Calu3 (cell line): ENCODE results near the gene CHAT. TPM values are rescaled to one million over a fixed set of nuclear protein-coding genes. Genes with fewer than 3 reads are reported as not detected.

Source experiments
- BruUV-seq: library from RNA; stranded (reverse); fragments of 400-500 nt; replicated peaks from 2 replicates; lab custom pipeline; 2021; lab: Mats Ljungman, UMichigan
- CTCF ChIA-PET: fragments of 300-600 bp; sonication (Branson Sonifier 250); formaldehyde crosslinking; loops from one replicate; lab custom pipeline; 2022; ENCODE audit warnings: antibody characterized with exemption; lab: Charles Lee
- DNase-seq: peaks from one replicate; pipeline ENCODE4 v3.0.0; 2022
- H3K27ac Mint-ChIP-seq: one replicate; pipeline ENCODE4 v1.8.0; 2022; ENCODE audit warnings: mixed read lengths; ENCODE audit not compliant: unreplicated experiment
- H3K27me3 Mint-ChIP-seq: one replicate; pipeline ENCODE4 v1.8.0; 2022; ENCODE audit warnings: mixed read lengths; ENCODE audit not compliant: unreplicated experiment
- H3K36me3 Mint-ChIP-seq: one replicate; pipeline ENCODE4 v1.8.0; 2022; ENCODE audit warnings: mild to moderate bottlenecking, moderate library complexity, mixed read lengths; ENCODE audit not compliant: insufficient read depth, unreplicated experiment
- H3K4me1 Mint-ChIP-seq: one replicate; pipeline ENCODE4 v1.8.0; 2022; ENCODE audit warnings: mild to moderate bottlenecking, low read depth, mixed read lengths; ENCODE audit not compliant: unreplicated experiment
- H3K4me3 Mint-ChIP-seq: one replicate; pipeline ENCODE4 v1.8.0; 2022; ENCODE audit warnings: mild to moderate bottlenecking, low read depth, moderate library complexity, mixed read lengths; ENCODE audit not compliant: unreplicated experiment
- H3K9me3 Mint-ChIP-seq: one replicate; pipeline ENCODE4 v1.8.0; 2022; ENCODE audit warnings: low read depth, mixed read lengths; ENCODE audit not compliant: unreplicated experiment
- intact Hi-C: fragments of 100-400 bp; cut with micrococcal nuclease; formaldehyde crosslinking; loops from one replicate; pipeline ENCODE4 v1.10.0; 2022; ENCODE audit not compliant: unreplicated experiment
- total RNA-seq: library from RNA; stranded (reverse); gene quantifications from 2 replicates; pipeline ENCODE4 v1.2.3, GENCODE V29; 2022
- TF ChIP-seq, protein P1 (sequence below): fragments of 200-600 bp; IDR thresholded peaks from one replicate; pipeline ENCODE4 v1.8.0; 2022; ENCODE audit warnings: antibody characterized with exemption; ENCODE audit not compliant: unreplicated experiment

CHAT gene
- total RNA-seq, 1 experiment from 2014 or later: not detected

GRCh38 chr10:49644035-49644646, 30.3 kb downstream of the CHAT start:
- TF ChIP-seq, protein P1, sequence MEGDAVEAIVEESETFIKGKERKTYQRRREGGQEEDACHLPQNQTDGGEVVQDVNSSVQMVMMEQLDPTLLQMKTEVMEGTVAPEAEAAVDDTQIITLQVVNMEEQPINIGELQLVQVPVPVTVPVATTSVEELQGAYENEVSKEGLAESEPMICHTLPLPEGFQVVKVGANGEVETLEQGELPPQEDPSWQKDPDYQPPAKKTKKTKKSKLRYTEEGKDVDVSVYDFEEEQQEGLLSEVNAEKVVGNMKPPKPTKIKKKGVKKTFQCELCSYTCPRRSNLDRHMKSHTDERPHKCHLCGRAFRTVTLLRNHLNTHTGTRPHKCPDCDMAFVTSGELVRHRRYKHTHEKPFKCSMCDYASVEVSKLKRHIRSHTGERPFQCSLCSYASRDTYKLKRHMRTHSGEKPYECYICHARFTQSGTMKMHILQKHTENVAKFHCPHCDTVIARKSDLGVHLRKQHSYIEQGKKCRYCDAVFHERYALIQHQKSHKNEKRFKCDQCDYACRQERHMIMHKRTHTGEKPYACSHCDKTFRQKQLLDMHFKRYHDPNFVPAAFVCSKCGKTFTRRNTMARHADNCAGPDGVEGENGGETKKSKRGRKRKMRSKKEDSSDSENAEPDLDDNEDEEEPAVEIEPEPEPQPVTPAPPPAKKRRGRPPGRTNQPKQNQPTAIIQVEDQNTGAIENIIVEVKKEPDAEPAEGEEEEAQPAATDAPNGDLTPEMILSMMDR: no peak
- no peak overlapping the region for H3K27ac Mint-ChIP-seq
- H3K36me3 Mint-ChIP-seq: no peaks in the 10 kb centered on the region
- CTCF ChIA-PET: no interaction called here
- intact Hi-C loops: no loop called here
- peaks cover 100% of the 10 kb centered on the region for H3K27me3 Mint-ChIP-seq
- no peaks in the 10 kb centered on the region for H3K4me1 Mint-ChIP-seq
- no peak overlapping the region for H3K4me3 Mint-ChIP-seq
- no peak for DNase-seq
- no peaks in the 10 kb centered on the region for H3K9me3 Mint-ChIP-seq
- BruUV-seq: no TSS peak

DNA sequence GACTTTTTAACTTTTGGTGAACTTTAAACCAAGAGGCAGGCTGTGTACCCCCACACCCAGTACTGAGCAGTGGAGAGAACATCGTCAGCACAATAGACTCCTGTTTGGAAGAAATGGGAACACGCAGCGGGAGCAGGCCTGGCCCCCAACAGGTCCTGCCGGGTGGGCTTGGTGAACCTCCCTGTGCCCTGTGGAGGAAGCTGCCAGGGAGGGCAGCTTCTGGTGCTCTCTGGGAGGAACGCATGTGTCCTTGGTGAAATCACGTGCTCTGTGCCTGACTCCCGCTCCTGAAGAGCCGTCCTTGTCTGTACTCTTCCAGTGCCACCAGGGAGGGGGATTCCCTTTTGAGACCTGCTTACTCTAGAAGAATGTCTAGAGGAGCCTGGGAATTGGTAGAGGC, 31.6 kb downstream of the CHAT start:
- DNase-seq: no peak
- H3K36me3 Mint-ChIP-seq: no peaks in the 10 kb centered on the region
- BruUV-seq: no TSS peak
- intact Hi-C loops: no loop called here
- H3K9me3 Mint-ChIP-seq: no peaks in the 10 kb centered on the region
- TF ChIP-seq, protein P1: no peak
- CTCF ChIA-PET: no interaction called here
- no peak overlapping the region for H3K27ac Mint-ChIP-seq
- no peak overlapping the region for H3K4me3 Mint-ChIP-seq
- H3K4me1 Mint-ChIP-seq: no peaks in the 10 kb centered on the region
- peaks cover 100% of the 10 kb centered on the region for H3K27me3 Mint-ChIP-seq

DNA sequence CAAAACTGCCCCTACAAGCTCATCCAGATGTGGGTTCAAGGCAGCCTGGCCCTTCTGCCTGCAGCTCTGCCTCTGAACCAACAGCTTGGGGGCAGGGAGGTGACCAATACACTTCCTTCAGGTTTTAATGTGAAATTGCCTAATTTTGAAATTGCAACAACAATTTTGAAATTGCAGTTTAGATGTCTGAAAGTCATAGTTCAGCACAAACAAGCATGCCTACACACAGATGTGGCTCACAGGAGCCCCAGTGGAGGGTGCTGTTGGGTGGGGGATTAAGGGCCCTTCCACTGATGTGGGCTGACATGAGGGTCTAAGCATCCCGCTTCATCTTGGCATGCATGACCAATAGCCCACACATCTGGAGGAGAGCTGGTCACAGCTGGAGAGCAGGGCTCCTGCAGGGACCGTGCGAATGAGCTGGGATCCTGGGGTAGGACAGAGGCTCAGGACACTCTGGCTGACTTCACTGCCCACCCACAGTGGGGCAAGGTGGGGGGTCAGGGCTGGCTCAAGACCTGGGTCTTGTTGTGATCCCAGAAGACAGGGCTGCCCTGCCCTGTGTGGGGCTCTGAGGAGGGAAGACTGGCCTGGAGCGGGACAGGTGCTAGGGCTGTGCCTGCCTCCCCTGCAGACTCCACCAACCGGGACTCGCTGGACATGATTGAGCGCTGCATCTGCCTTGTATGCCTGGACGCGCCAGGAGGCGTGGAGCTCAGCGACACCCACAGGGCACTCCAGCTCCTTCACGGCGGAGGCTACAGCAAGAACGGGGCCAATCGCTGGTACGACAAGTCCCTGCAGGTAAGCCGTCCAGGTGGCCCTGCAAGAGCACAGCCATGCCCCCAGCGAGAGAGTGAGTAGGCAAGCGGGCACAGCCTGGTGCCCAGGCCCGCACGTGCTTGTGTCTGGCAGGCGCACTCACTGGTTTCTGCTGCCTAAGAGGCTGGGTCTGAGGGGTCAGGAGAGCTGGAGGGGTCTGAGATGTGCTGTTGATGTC, 32.3 kb downstream of the CHAT start:
- no TSS peak for BruUV-seq
- no peaks in the 10 kb centered on the region for H3K36me3 Mint-ChIP-seq
- H3K27me3 Mint-ChIP-seq: peaks cover 100% of the 10 kb centered on the region
- H3K9me3 Mint-ChIP-seq: no peaks in the 10 kb centered on the region
- CTCF ChIA-PET: no interaction called here
- H3K4me3 Mint-ChIP-seq: no peak overlapping the region
- no peak for DNase-seq
- H3K27ac Mint-ChIP-seq: no peak overlapping the region
- no peaks in the 10 kb centered on the region for H3K4me1 Mint-ChIP-seq
- TF ChIP-seq, protein P1: no peak
- intact Hi-C loops: no loop called here

DNA sequence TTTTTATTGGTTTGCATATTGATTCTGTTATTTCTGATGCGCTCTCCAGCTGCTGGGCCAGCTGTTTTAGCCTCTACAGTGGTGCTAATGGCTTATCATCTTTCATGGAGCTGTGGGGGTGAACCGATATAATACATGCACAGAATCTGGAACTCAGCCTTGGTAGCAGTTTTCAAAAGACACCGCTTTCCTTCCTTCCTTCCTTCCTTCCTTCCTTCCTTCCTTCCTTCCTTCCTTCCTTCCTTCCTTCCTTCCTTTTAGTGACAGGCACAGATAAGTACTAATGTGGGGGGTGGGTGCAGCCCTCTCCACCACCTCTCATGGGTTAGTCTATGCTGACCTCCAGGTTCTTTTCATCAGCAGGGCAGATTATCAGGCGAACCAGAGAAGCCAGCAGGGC, 33.7 kb downstream of the CHAT start:
- H3K27me3 Mint-ChIP-seq: peaks cover 100% of the 10 kb centered on the region
- intact Hi-C loops: no loop called here
- BruUV-seq: no TSS peak
- no peaks in the 10 kb centered on the region for H3K4me1 Mint-ChIP-seq
- TF ChIP-seq, protein P1: no peak
- H3K4me3 Mint-ChIP-seq: no peak overlapping the region
- H3K27ac Mint-ChIP-seq: no peak overlapping the region
- CTCF ChIA-PET: no interaction called here
- DNase-seq: no peak
- H3K36me3 Mint-ChIP-seq: no peaks in the 10 kb centered on the region
- H3K9me3 Mint-ChIP-seq: no peaks in the 10 kb centered on the region
